Measurements from ENCODE around the gene P2RX6. TPM values are rescaled to one million over a fixed set of nuclear protein-coding genes. Genes with fewer than 3 reads are reported as not detected.

P2RX6 gene
- total RNA-seq, 2 experiments from 2014 or later, result 0.22 to 0.25 TPM

GRCh38 chr22:21075516-21076138 is 60.7 kb downstream of the P2RX6 start:
- H3K4me3 Mint-ChIP-seq, result no peak overlapping the region
- H3K27me3 Mint-ChIP-seq, result no peaks in the 10 kb centered on the region
- intact Hi-C loops (cut with micrococcal nuclease), result no loop called here
- DNase-seq (no peak), ATAC-seq (no peak)
- CTCF ChIA-PET, result no interaction called here
- no peaks in the 10 kb centered on the region for H3K9me3 Mint-ChIP-seq
- H3K4me1 Mint-ChIP-seq (ENCODE audit: low read depth), result no peaks in the 10 kb centered on the region
- POLR2A ChIA-PET, result no interaction called here
- H3K36me3 Mint-ChIP-seq (ENCODE audit: low read depth), result no peaks in the 10 kb centered on the region
- TF ChIP-seq CTCF (IDR thresholded peaks at IDR 0.05), result no peak
- no peak overlapping the region for H3K27ac Mint-ChIP-seq

GRCh38 chr22:21076912-21077625 is 62.1 kb downstream of the P2RX6 start:
- DNase-seq (no peak), ATAC-seq (no peak)
- Mint-ChIP-seq H3K4me1 (ENCODE audit: low read depth) (no peaks in the 10 kb centered on the region), H3K4me3 (no peak overlapping the region), H3K36me3 (ENCODE audit: low read depth) (no peaks in the 10 kb centered on the region), H3K27ac (no peak overlapping the region), H3K9me3 (no peaks in the 10 kb centered on the region), H3K27me3 (no peaks in the 10 kb centered on the region)
- ChIA-PET POLR2A (no interaction called here), CTCF (no interaction called here)
- intact Hi-C loops (cut with micrococcal nuclease), result no loop called here
- TF ChIP-seq CTCF (IDR thresholded peaks at IDR 0.05), result no peak

Small RNA genes within 50 kb of the gene (microRNA-seq; reads per million reads assigned to microRNA genes)
- not detected for gene MIR649 (ENCODE audit: borderline microRNAs expressed, borderline replicate concordance)

Other genes with a start within 250 kb of the P2RX6 start
- not detected for gene SERPIND1, start 241.1 kb upstream of the P2RX6 start, total RNA-seq
- gene PI4KA, start 156.4 kb upstream of the P2RX6 start, total RNA-seq, result 10 to 100 TPM; 63.9 to 64.1 TPM
- gene SNAP29, start 156.2 kb upstream of the P2RX6 start, total RNA-seq, result 10 to 100 TPM; 20.0 to 22.6 TPM
- gene CRKL, start 97.8 kb upstream of the P2RX6 start, total RNA-seq, result 100 to 1,000 TPM in 1 of 2 experiments, 10 to 100 TPM in 1; 99.1 to 102 TPM
- under 1 TPM; 0.25 to 0.40 TPM for gene AIFM3, start 47.9 kb upstream of the P2RX6 start, total RNA-seq
- 10 to 100 TPM; 29.1 to 34.5 TPM for gene LZTR1, start 32.9 kb upstream of the P2RX6 start, total RNA-seq
- gene THAP7, start 13.0 kb upstream of the P2RX6 start, total RNA-seq, result 10 to 100 TPM; 23.7 to 23.8 TPM
- not detected for gene SLC7A4, start 17.4 kb downstream of the P2RX6 start, total RNA-seq
- gene LRRC74B, start 30.8 kb downstream of the P2RX6 start, total RNA-seq, result not detected

All from activated CD8-positive, alpha-beta T cell treated with anti-CD3 and anti-CD28 coated beads for 36 hours (primary cell).